Keratinocyte (primary cell): ENCODE results near the gene SGCG. TPM values are rescaled to one million over a fixed set of nuclear protein-coding genes. Genes with fewer than 3 reads are reported as not detected.

Source experiments
- DNase-seq: peaks from one replicate; pipeline ENCODE4 v3.0.0-alpha.2; 2011; ENCODE audit warnings: low read depth, missing footprints, low spot score
- FAIRE-seq: peaks from 2 replicates; lab custom pipeline; 2011; peaks lifted over from hg19 to GRCh38; lab: Jason Lieb, UNC
- H2AFZ ChIP-seq: 2 replicates; pipeline ENCODE4 v1.6.0; 2012; ENCODE audit warnings: low read length, control low read depth, inconsistent platforms; ENCODE audit not compliant: control insufficient read depth
- H3K27ac ChIP-seq: 2 replicates; pipeline ENCODE4 v1.5.1; 2011; ENCODE audit warnings: low read length; ENCODE audit not compliant: control insufficient read depth, insufficient read depth
- H3K27me3 ChIP-seq: 3 replicates; pipeline ENCODE4 v1.6.0; 2011; ENCODE audit warnings: low read length; ENCODE audit not compliant: control insufficient read depth, insufficient read depth; ENCODE audit errors: extremely low read depth
- H3K36me3 ChIP-seq, 2 experiments: 2 replicates in 1 of 2; 3 replicates in 1 of 2; pipeline ENCODE4 v1.5.1; 2011; ENCODE audit warnings: low read length in 2 of 2, mild to moderate bottlenecking in 1 of 2; ENCODE audit not compliant: control insufficient read depth in 2 of 2, insufficient read depth in 2 of 2; ENCODE audit errors: extremely low read depth in 1 of 2
- H3K4me1 ChIP-seq: 3 replicates; pipeline ENCODE4 v1.5.1; 2011; ENCODE audit warnings: low read length; ENCODE audit not compliant: control insufficient read depth, insufficient read depth; ENCODE audit errors: extremely low read depth
- H3K4me2 ChIP-seq: 3 replicates; pipeline ENCODE4 v1.6.0; 2011; ENCODE audit warnings: low read depth, low read length; ENCODE audit not compliant: control insufficient read depth, insufficient read depth; ENCODE audit errors: extremely low read depth
- H3K4me3 ChIP-seq, 3 experiments: fragments of 200-600 bp in 1 of 3; sonication (generic) in 1 of 3; 2 replicates in 2 of 3; 3 replicates in 1 of 3; pipeline ENCODE4 v1.5.1; 2011 to 2016; ENCODE audit warnings: low read length in 3 of 3, mild to moderate bottlenecking in 3 of 3, control low read depth in 2 of 3, inconsistent platforms in 1 of 3, low read depth in 1 of 3, mixed read lengths in 1 of 3, mixed run types in 1 of 3, moderate library complexity in 1 of 3; ENCODE audit not compliant: control insufficient read depth in 2 of 3, insufficient read depth in 2 of 3; ENCODE audit errors: extremely low read depth in 1 of 3
- H3K79me2 ChIP-seq: 2 replicates; pipeline ENCODE4 v1.6.0; 2012; ENCODE audit warnings: low read length; ENCODE audit not compliant: control insufficient read depth, insufficient read depth
- H3K9ac ChIP-seq: 3 replicates; pipeline ENCODE4 v1.6.0; 2011; ENCODE audit warnings: low read length; ENCODE audit not compliant: control insufficient read depth, insufficient read depth; ENCODE audit errors: extremely low read depth
- H3K9me1 ChIP-seq: 3 replicates; pipeline ENCODE4 v1.6.0; 2011; ENCODE audit warnings: low read length; ENCODE audit not compliant: control insufficient read depth, insufficient read depth; ENCODE audit errors: extremely low read depth
- H3K9me3 ChIP-seq: 2 replicates; pipeline ENCODE4 v1.5.1; 2012; ENCODE audit warnings: low read depth, low read length; ENCODE audit not compliant: control insufficient read depth
- H4K20me1 ChIP-seq: 3 replicates; pipeline ENCODE4 v1.6.0; 2011; ENCODE audit warnings: low read length; ENCODE audit not compliant: control insufficient read depth, insufficient read depth; ENCODE audit errors: extremely low read depth
- CTCF ChIP-seq, 3 experiments: IDR thresholded peaks in 1 of 3; conservative IDR thresholded peaks in 1 of 3; optimal IDR thresholded peaks in 1 of 3; 2 replicates in 2 of 3; 3 replicates in 1 of 3; pipeline versions ENCODE3 to v1.5.1; 2011; ENCODE audit warnings: low read length in 3 of 3, mild to moderate bottlenecking in 3 of 3, moderate library complexity in 2 of 3, control low read depth in 1 of 3, inconsistent platforms in 1 of 3; ENCODE audit not compliant: insufficient read depth in 2 of 3; ENCODE audit errors: extremely low read depth in 1 of 3
- EZH2 ChIP-seq: IDR thresholded peaks from one replicate; pipeline ENCODE4 v1.6.1; 2012; ENCODE audit warnings: inconsistent platforms, mild to moderate bottlenecking, low read length, moderate library complexity
- dilution Hi-C: fragments of 300-500 bp; cut with MboI; formaldehyde crosslinking; loops from one replicate; pipeline ENCODE4 v1.7.0; 2020; ENCODE audit warnings: low sequenced_read_pairs; ENCODE audit not compliant: extremely low pct_ligation_motif_present
- polyA plus RNA-seq, 5 experiments: library from polyadenylated mRNA; depleted of rRNA in 3 of 5; stranded (reverse) in 3 of 5; stranded (forward) in 1 of 5; unstranded in 1 of 5; fragments of >200 nt; gene quantifications; 1 replicate in 1 of 5; 2 replicates in 3 of 5; 3 replicates in 1 of 5; pipeline versions ENCODE4 v1.2.1 to v1.2.3, GENCODE V29; 2011 to 2012; ENCODE audit warnings: missing spikeins in 2 of 5, low read depth in 1 of 5, low replicate concordance in 1 of 5

SGCG gene
- polyA plus RNA-seq, 1 donor (not counting 4 experiments of a cell fraction or from before 2014, with no cell fraction given), result not detected

GRCh38 chr13:23267571-23267970, 86.8 kb downstream of the SGCG start:
- H3K9me1 ChIP-seq, result no peaks in the 10 kb centered on the region
- H3K27me3 ChIP-seq, result no peaks in the 10 kb centered on the region
- FAIRE-seq, result no peak

GRCh38 chr13:23268441-23268840, 87.7 kb downstream of the SGCG start:
- dilution Hi-C loops, result no loop called here
- no peaks in the 10 kb centered on the region for H4K20me1 ChIP-seq
- DNase-seq (no peak), FAIRE-seq (no peak)
- no peaks in the 10 kb centered on the region for H3K4me1 ChIP-seq
- no peaks in the 10 kb centered on the region for H3K79me2 ChIP-seq
- H3K36me3 ChIP-seq, result no peaks in the 10 kb centered on the region
- TF ChIP-seq CTCF (optimal IDR thresholded peaks at IDR 0.05 in 1 of 3, IDR thresholded peaks at IDR 0.05 in 1 of 3, conservative IDR thresholded peaks at IDR 0.05 in 1 of 3; ENCODE audit: extremely low read depth in 1 of 3, insufficient read depth in 2 of 3, low read length in 3 of 3) (no peak), EZH2 (no peak)
- no peaks in the 10 kb centered on the region for H3K9me1 ChIP-seq
- no peak overlapping the region for H3K4me3 ChIP-seq
- no peaks in the 10 kb centered on the region for H3K9me3 ChIP-seq
- H2AFZ ChIP-seq, result no peak overlapping the region
- no peaks in the 10 kb centered on the region for H3K27me3 ChIP-seq
- no peak overlapping the region for H3K4me2 ChIP-seq
- no peak overlapping the region for H3K9ac ChIP-seq
- no peak overlapping the region for H3K27ac ChIP-seq

More at GRCh38 chr13:23267571-23267970, 86.8 kb downstream of the SGCG start:
- TF ChIP-seq EZH2, result no peak
- no peak for TF ChIP-seq CTCF (optimal IDR thresholded peaks at IDR 0.05 in 1 of 3, IDR thresholded peaks at IDR 0.05 in 1 of 3, conservative IDR thresholded peaks at IDR 0.05 in 1 of 3; ENCODE audit: extremely low read depth in 1 of 3, insufficient read depth in 2 of 3, low read length in 3 of 3)
- dilution Hi-C loops, result no loop called here
- H3K36me3 ChIP-seq, result no peaks in the 10 kb centered on the region
- no peak overlapping the region for H3K4me3 ChIP-seq
- no peak for DNase-seq
- no peak overlapping the region for H2AFZ ChIP-seq
- H4K20me1 ChIP-seq, result no peaks in the 10 kb centered on the region
- H3K27ac ChIP-seq, result no peak overlapping the region
- no peaks in the 10 kb centered on the region for H3K4me1 ChIP-seq
- H3K9me3 ChIP-seq, result no peaks in the 10 kb centered on the region
- no peak overlapping the region for H3K4me2 ChIP-seq
- no peak overlapping the region for H3K9ac ChIP-seq
- no peaks in the 10 kb centered on the region for H3K79me2 ChIP-seq
